ENCODE measurements around the gene DCLK1.
A peak's percentile ranks its signal among the peaks of the same experiment; 100 is the strongest.

DCLK1 gene

GRCh38 chr13:35954207-35954560 is 177.0 kb downstream of the DCLK1 start:
- DNase-seq: no peak

DNA sequence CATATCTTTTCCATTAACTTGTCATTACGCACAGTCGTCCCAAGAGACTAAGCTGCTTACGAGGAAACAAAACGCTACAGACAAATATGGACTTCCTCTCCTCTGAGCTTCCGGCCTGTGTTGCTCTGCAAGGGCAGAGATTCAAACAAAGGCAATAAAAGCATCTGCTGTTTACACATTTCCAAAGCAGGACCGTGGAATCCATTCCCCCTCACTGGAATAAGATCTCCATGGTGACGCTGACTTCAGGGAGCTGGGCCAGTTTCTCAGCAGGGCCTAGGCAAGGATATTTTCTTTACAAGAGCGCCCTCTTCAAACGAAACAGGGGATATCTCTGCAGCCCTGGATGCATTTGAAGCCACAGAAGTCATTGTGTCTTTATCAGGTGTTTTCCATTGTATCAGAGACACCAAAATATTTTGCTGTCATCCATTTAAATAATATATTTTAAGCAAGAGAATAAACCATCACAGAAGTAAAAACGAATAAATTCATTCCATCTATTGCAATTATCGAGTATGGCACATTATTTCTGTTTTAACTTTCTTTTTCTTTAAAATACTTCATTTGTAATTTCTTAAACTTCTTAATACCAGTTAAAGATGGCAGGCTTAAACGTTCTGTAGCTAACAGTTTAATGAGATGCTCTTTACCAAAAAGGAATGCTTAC is 177.5 kb downstream of the DCLK1 start:
- DNase-seq: peak in 55 of 58 donors; percentile 9 to 94 (median 74)

- DNase-seq: no peak
Measured at GRCh38 chr13:35947315-35947714, 183.9 kb downstream of the DCLK1 start.

DNA sequence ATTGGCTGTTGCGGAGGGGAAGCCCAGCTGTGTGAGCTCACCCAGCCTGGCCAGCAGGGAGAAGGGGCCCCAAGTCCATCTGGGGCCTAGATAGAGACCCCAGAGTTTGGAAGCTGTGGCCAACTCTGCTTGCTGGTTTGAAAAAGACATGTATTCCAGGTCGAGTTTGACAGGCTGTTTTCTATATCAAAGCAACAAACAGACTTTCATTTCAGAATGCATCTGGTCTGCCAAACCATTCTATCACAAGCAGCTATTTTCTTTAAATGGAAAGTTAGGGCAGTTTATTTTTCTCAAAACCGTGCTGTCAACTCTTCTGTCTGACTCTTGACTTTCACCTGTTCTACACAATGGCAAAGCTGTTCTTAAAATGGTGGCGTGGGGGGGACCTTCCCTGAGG is 185.8 kb downstream of the DCLK1 start:
- no peak for DNase-seq

DNA sequence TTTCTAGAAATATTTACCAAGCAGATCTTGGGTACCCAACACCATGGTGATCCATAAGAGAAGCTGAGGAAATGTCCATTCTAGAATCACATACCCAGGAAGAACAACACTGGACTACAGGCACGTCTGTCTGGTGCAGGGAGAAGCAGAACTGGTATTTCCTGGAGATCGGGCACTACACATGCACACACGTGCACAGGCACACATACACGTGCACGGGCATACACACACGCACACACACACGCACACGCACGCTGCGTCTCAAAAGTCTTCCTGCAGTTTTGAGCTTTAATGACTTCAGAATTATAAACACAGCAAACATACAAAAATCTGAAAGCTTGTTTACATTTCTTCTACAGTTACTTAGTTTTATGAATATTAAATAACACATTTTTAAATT is 189.8 kb downstream of the DCLK1 start:
- DNase-seq: no peak

- DNase-seq: no peak
Measured at GRCh38 chr13:35940734-35941133, 190.4 kb downstream of the DCLK1 start.

- no peak for DNase-seq
Measured at GRCh38 chr13:35936246-35936978, 194.8 kb downstream of the DCLK1 start.

- DNase-seq: no peak
Measured at GRCh38 chr13:35930665-35931631, 200.2 kb downstream of the DCLK1 start.

- DNase-seq: no peak
Measured at GRCh38 chr13:35927567-35928021, 203.6 kb downstream of the DCLK1 start.

DNA sequence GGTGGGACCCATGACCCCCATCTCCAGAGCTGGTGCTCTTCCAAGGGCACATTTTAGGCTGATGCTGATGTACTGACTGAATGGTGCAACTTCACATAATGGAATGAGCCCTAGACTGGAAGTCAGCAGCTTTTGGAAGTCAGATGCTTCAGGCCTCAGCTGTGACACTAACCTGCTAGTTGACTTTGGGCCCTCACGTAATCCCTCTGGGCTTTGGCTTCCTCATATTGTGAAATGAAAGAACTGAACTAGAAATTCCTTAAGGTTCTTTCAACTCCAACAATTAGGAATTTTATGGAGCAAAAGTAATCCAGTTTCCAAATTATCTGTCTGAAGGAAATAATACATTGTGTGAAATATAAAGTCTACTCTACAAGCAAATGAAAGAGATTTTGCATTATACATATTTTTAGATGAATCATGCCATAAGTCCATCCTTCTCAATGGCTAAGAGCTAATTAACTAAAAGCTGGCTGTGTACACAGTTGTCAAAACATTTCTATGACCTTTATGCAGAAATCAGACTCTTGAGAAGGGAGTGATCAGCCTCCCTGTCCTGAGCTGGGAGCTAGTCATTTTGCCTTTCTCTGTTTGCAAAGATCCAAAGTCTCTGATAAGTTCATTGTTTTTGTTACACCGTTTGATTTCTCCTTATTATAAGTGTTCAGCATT is 204.2 kb downstream of the DCLK1 start:
- no peak for DNase-seq

- no peak for DNase-seq
Measured at GRCh38 chr13:35925669-35926068, 205.5 kb downstream of the DCLK1 start.

DNA sequence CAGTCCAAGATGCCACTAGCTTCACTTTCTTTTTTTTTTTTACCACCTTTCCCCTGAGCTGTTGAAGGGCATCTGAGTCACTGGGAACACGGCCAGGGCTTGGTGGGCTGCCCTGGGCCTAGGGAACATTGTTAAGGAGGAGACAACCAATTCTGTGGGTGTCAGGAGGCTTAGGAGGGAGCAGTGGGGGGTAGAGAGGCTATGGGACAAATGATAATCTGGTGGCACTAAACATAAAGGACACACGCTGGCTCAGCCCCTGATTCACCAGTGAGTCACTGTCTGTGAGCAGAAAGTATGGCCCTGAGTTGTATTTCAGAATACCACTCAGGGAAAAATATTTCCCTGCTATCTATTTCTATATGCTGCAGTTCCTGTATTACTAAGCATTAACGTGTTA is 207.8 kb downstream of the DCLK1 start:
- DNase-seq: peak in 1 of 58 donors; percentile 26

- no peak for DNase-seq
Measured at GRCh38 chr13:35920816-35921215, 210.4 kb downstream of the DCLK1 start.

GRCh38 chr13:35917942-35918645 is 213.1 kb downstream of the DCLK1 start:
- no peak for DNase-seq

DNA sequence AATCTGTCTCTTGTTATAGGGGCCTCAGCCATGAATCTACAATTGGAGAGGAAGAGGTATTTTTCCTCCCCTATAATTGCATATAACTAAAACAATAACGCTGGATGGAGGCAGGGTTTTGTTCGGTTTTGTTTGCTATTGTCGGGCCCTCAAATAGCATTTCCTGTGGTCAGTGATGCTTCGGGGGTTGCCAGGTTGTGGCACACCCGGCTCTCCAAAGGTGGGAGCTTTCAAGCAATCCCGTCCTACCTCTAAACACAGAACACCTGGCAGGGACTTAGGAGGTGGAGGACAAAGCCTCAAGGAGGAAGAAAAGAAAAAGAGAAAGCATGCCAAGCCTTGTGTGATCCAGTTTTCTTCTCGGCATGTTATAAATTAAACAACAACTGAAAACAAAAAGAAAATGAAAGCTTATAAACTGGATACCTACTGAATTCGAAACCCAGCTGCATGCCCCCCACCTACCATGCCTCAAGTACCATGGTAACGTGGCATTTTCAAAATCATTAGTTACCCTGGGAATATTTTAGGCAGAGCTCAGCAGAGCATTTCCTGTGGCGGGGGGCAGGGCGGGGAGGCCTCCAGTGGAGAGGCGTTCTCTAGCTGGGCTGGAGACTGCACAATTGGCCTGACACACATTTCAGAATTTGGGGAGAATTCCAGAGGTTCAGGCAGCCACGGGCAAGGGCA is 213.8 kb downstream of the DCLK1 start:
- DNase-seq: peak in 5 of 58 donors; percentile 3 to 40 (median 4)

- no peak for DNase-seq
Measured at GRCh38 chr13:35916146-35916545, 215.0 kb downstream of the DCLK1 start.

- DNase-seq: no peak
Measured at GRCh38 chr13:35914662-35915061, 216.5 kb downstream of the DCLK1 start.

GRCh38 chr13:35912841-35913240 is 218.3 kb downstream of the DCLK1 start:
- DNase-seq: no peak

- no peak for DNase-seq
Measured at GRCh38 chr13:35909837-35910540, 221.2 kb downstream of the DCLK1 start.
